GM23338 (cell line): ENCODE measurements around the gene XRCC4. TPM values are rescaled to one million over a fixed set of nuclear protein-coding genes. Genes with fewer than 3 reads are reported as not detected.

Source experiments
- ATAC-seq: fragments of 200-7000 bp; cut with Tn5 transposase; 3 replicates; pipeline ENCODE4 v1.9.1; 2020
- DNase-seq: peaks from one replicate; pipeline ENCODE4 v3.0.0-alpha.2; 2015; ENCODE audit warnings: low spot score
- H2AFZ ChIP-seq: fragments of 200-600 bp; sonication (generic); 2 replicates; pipeline ENCODE4 v1.8.0; 2016; ENCODE audit warnings: antibody characterized with exemption, mild to moderate bottlenecking, moderate library complexity
- H3F3A ChIP-seq: fragments of 200-600 bp; sonication (generic); replicated peaks from 2 replicates; pipeline ENCODE4 v1.8.0; 2017; ENCODE audit warnings: antibody characterized with exemption, mixed run types, low read depth
- H3K27ac ChIP-seq: fragments of 200-600 bp; sonication (generic); 2 replicates; pipeline ENCODE4 v1.6.1; 2016; ENCODE audit warnings: low read depth
- H3K27me3 ChIP-seq: fragments of 200-600 bp; sonication (generic); 2 replicates; pipeline ENCODE4 v1.8.0; 2016; ENCODE audit warnings: mild to moderate bottlenecking, mixed run types, moderate library complexity; ENCODE audit not compliant: insufficient read depth
- H3K36me3 ChIP-seq: fragments of 200-600 bp; sonication (generic); 2 replicates; pipeline ENCODE4 v1.8.0; 2016; ENCODE audit warnings: mild to moderate bottlenecking; ENCODE audit not compliant: insufficient read depth
- H3K4me1 ChIP-seq: fragments of 200-600 bp; sonication (generic); 2 replicates; pipeline ENCODE4 v1.8.0; 2016; ENCODE audit warnings: mild to moderate bottlenecking, moderate library complexity; ENCODE audit not compliant: insufficient read depth
- H3K4me2 ChIP-seq: fragments of 200-600 bp; sonication (generic); 2 replicates; pipeline ENCODE4 v1.7.1; 2017; ENCODE audit warnings: mixed run types
- H3K4me3 ChIP-seq: fragments of 200-600 bp; sonication (generic); 2 replicates; pipeline ENCODE4 v1.6.1; 2016; ENCODE audit warnings: mixed run types
- H3K79me2 ChIP-seq: fragments of 200-600 bp; sonication (generic); replicated peaks from 2 replicates; pipeline ENCODE4 v1.8.0; 2017; ENCODE audit warnings: mild to moderate bottlenecking; ENCODE audit not compliant: insufficient read depth
- H3K9me2 ChIP-seq: fragments of 200-600 bp; sonication (generic); 2 replicates; pipeline ENCODE4 v1.8.0; 2017; ENCODE audit not compliant: insufficient read depth
- H4K20me1 ChIP-seq: fragments of 200-600 bp; sonication (generic); replicated peaks from 2 replicates; pipeline ENCODE4 v1.8.0; 2017; ENCODE audit warnings: mild to moderate bottlenecking; ENCODE audit not compliant: insufficient read depth
- H3K27ac Mint-ChIP-seq: 2 replicates; pipeline ENCODE4 v1.8.0; 2020; ENCODE audit warnings: inconsistent platforms, mild to moderate bottlenecking, moderate library complexity, mixed read lengths
- H3K27me3 Mint-ChIP-seq: 3 replicates; pipeline ENCODE4 v1.8.0; 2022; ENCODE audit warnings: low read depth, mild to moderate bottlenecking, moderate library complexity, mixed read lengths, inconsistent platforms; ENCODE audit not compliant: insufficient read depth, poor library complexity
- H3K36me3 Mint-ChIP-seq: 3 replicates; pipeline ENCODE4 v1.8.0; 2021; ENCODE audit warnings: low read depth, mild to moderate bottlenecking, inconsistent platforms, moderate library complexity, mixed read lengths
- H3K4me1 Mint-ChIP-seq: 3 replicates; pipeline ENCODE4 v1.8.0; 2020; ENCODE audit warnings: mild to moderate bottlenecking, inconsistent platforms, mixed read lengths
- H3K4me3 Mint-ChIP-seq: 3 replicates; pipeline ENCODE4 v1.8.0; 2021; ENCODE audit warnings: moderate library complexity, mild to moderate bottlenecking, inconsistent platforms, mixed read lengths
- H3K9me3 Mint-ChIP-seq: 3 replicates; pipeline ENCODE4 v1.8.0; 2020; ENCODE audit warnings: moderate library complexity, mild to moderate bottlenecking, inconsistent platforms, mixed read lengths
- CREB1 ChIP-seq: fragments of 250-450 bp; sonication (Bioruptor Pico); IDR thresholded peaks from 2 replicates; pipeline ENCODE4 v1.5.0; 2020; ENCODE audit warnings: low read depth, mild to moderate bottlenecking, moderate library complexity
- EZH2 ChIP-seq: fragments of 200-600 bp; sonication (generic); IDR thresholded peaks from one replicate; pipeline ENCODE4 v1.8.0; 2017; ENCODE audit warnings: antibody characterized with exemption, mild to moderate bottlenecking, low read depth; ENCODE audit not compliant: unreplicated experiment
- EZH2phosphoT487 ChIP-seq: fragments of 200-600 bp; sonication (generic); IDR thresholded peaks from one replicate; pipeline ENCODE4 v1.8.1; 2018; ENCODE audit warnings: antibody characterized with exemption; ENCODE audit not compliant: unreplicated experiment
- NANOG ChIP-seq: IDR thresholded peaks from 2 replicates; pipeline ENCODE4 v1.6.1; 2016; ENCODE audit warnings: antibody characterized with exemption, borderline replicate concordance
- POLR2AphosphoS5 ChIP-seq: IDR thresholded peaks from 2 replicates; pipeline ENCODE4 v1.6.1; 2016; ENCODE audit warnings: antibody characterized with exemption, low read depth
- STAT1 ChIP-seq: IDR thresholded peaks from one replicate; pipeline ENCODE4 v1.6.1; 2016; ENCODE audit warnings: antibody characterized with exemption; ENCODE audit not compliant: unreplicated experiment
- ZNF331 ChIP-seq: fragments of 250-450 bp; sonication (Bioruptor Pico); IDR thresholded peaks from 2 replicates; pipeline ENCODE4 v1.5.0; 2020; ENCODE audit warnings: low read depth, mild to moderate bottlenecking, moderate library complexity
- polyA plus RNA-seq: library from polyadenylated mRNA; unstranded; fragments of >200 nt; fragmentation: Nextera tagmentation; extraction: Ambion mirVana; gene quantifications from 2 replicates; pipeline ENCODE4 v1.2.1, GENCODE V29; 2016
- total RNA-seq: library from RNA; depleted of rRNA; stranded (reverse); fragments of >200 nt; shearing (Covaris generic); gene quantifications from 2 replicates; pipeline ENCODE4 v1.2.3, GENCODE V29; 2014
- TF ChIP-seq, protein P1 (sequence below): fragments of 250-450 bp; sonication (Bioruptor Pico); IDR thresholded peaks from 2 replicates; pipeline ENCODE4 v1.5.0; 2020; ENCODE audit warnings: mild to moderate bottlenecking, moderate library complexity
- TF ChIP-seq, protein P2 (sequence below), 2 experiments: fragments of 200-600 bp in 1 of 2; sonication (generic) in 1 of 2; conservative IDR thresholded peaks; 2 replicates each; pipeline versions ENCODE4 v1.5.1 to v1.6.1; 2016 to 2017; ENCODE audit warnings: antibody characterized with exemption in 2 of 2, low read depth in 2 of 2, mild to moderate bottlenecking in 2 of 2, moderate library complexity in 1 of 2
- TF ChIP-seq, protein P3 (sequence below): IDR thresholded peaks from 2 replicates; pipeline ENCODE4 v1.6.1; 2016; ENCODE audit warnings: antibody characterized with exemption

XRCC4 gene
- total and polyA plus RNA-seq, 2 experiments from 2014 or later, result 11.5 to 22.4 TPM

DNA sequence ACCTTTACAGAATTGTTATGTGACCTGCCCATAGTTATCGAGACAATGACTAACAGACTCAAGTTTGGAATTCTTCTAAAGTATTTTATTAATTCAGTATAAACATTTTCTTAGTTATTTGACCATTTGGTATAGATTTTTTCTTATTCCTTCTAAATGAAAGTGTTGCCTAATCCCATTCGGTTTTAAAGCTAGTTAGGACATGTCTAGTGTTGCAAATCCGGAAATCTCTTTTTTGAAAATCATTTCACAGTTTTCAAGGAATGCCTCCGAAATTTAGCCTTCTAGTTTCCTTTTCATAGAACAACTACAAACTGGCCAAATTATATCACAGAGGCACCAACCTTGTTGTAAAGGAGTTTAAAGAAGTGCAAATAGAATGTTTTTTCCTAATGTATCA is 171.8 kb downstream of the XRCC4 start:
- no peaks in the 10 kb centered on the region for H3K79me2 ChIP-seq
- no peak overlapping the region for H3K27ac ChIP-seq
- TF ChIP-seq, protein P1, sequence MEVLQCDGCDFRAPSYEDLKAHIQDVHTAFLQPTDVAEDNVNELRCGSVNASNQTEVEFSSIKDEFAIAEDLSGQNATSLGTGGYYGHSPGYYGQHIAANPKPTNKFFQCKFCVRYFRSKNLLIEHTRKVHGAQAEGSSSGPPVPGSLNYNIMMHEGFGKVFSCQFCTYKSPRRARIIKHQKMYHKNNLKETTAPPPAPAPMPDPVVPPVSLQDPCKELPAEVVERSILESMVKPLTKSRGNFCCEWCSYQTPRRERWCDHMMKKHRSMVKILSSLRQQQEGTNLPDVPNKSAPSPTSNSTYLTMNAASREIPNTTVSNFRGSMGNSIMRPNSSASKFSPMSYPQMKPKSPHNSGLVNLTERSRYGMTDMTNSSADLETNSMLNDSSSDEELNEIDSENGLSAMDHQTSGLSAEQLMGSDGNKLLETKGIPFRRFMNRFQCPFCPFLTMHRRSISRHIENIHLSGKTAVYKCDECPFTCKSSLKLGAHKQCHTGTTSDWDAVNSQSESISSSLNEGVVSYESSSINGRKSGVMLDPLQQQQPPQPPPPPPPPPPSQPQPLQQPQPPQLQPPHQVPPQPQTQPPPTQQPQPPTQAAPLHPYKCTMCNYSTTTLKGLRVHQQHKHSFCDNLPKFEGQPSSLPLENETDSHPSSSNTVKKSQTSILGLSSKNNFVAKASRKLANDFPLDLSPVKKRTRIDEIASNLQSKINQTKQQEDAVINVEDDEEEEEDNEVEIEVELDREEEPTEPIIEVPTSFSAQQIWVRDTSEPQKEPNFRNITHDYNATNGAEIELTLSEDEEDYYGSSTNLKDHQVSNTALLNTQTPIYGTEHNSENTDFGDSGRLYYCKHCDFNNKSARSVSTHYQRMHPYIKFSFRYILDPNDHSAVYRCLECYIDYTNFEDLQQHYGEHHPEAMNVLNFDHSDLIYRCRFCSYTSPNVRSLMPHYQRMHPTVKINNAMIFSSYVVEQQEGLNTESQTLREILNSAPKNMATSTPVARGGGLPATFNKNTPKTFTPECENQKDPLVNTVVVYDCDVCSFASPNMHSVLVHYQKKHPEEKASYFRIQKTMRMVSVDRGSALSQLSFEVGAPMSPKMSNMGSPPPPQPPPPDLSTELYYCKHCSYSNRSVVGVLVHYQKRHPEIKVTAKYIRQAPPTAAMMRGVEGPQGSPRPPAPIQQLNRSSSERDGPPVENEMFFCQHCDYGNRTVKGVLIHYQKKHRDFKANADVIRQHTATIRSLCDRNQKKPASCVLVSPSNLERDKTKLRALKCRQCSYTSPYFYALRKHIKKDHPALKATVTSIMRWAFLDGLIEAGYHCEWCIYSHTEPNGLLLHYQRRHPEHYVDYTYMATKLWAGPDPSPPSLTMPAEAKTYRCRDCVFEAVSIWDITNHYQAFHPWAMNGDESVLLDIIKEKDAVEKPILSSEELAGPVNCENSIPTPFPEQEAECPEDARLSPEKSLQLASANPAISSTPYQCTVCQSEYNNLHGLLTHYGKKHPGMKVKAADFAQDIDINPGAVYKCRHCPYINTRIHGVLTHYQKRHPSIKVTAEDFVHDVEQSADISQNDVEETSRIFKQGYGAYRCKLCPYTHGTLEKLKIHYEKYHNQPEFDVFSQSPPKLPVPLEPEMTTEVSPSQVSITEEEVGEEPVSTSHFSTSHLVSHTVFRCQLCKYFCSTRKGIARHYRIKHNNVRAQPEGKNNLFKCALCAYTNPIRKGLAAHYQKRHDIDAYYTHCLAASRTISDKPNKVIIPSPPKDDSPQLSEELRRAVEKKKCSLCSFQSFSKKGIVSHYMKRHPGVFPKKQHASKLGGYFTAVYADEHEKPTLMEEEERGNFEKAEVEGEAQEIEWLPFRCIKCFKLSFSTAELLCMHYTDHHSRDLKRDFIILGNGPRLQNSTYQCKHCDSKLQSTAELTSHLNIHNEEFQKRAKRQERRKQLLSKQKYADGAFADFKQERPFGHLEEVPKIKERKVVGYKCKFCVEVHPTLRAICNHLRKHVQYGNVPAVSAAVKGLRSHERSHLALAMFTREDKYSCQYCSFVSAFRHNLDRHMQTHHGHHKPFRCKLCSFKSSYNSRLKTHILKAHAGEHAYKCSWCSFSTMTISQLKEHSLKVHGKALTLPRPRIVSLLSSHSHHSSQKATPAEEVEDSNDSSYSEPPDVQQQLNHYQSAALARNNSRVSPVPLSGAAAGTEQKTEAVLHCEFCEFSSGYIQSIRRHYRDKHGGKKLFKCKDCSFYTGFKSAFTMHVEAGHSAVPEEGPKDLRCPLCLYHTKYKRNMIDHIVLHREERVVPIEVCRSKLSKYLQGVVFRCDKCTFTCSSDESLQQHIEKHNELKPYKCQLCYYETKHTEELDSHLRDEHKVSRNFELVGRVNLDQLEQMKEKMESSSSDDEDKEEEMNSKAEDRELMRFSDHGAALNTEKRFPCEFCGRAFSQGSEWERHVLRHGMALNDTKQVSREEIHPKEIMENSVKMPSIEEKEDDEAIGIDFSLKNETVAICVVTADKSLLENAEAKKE (CRISPR knock-in tag), result no peak
- TF ChIP-seq, protein P2, sequence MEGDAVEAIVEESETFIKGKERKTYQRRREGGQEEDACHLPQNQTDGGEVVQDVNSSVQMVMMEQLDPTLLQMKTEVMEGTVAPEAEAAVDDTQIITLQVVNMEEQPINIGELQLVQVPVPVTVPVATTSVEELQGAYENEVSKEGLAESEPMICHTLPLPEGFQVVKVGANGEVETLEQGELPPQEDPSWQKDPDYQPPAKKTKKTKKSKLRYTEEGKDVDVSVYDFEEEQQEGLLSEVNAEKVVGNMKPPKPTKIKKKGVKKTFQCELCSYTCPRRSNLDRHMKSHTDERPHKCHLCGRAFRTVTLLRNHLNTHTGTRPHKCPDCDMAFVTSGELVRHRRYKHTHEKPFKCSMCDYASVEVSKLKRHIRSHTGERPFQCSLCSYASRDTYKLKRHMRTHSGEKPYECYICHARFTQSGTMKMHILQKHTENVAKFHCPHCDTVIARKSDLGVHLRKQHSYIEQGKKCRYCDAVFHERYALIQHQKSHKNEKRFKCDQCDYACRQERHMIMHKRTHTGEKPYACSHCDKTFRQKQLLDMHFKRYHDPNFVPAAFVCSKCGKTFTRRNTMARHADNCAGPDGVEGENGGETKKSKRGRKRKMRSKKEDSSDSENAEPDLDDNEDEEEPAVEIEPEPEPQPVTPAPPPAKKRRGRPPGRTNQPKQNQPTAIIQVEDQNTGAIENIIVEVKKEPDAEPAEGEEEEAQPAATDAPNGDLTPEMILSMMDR (conservative IDR thresholded peaks at IDR 0.05; ENCODE audit: low read depth in 2 of 2), result no peak
- TF ChIP-seq POLR2AphosphoS5 (no peak), CREB1 (CRISPR knock-in tag) (no peak), NANOG (no peak), STAT1 (no peak), EZH2 (no peak), ZNF331 (no peak), EZH2phosphoT487 (no peak)
- TF ChIP-seq, protein P3, sequence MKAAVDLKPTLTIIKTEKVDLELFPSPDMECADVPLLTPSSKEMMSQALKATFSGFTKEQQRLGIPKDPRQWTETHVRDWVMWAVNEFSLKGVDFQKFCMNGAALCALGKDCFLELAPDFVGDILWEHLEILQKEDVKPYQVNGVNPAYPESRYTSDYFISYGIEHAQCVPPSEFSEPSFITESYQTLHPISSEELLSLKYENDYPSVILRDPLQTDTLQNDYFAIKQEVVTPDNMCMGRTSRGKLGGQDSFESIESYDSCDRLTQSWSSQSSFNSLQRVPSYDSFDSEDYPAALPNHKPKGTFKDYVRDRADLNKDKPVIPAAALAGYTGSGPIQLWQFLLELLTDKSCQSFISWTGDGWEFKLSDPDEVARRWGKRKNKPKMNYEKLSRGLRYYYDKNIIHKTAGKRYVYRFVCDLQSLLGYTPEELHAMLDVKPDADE, result no peak
- no peaks in the 10 kb centered on the region for H3K27me3 ChIP-seq
- ATAC-seq (no peak), DNase-seq (no peak)
- H3K27ac Mint-ChIP-seq, result no peak overlapping the region
- no peak overlapping the region for H3K4me3 ChIP-seq
- no peaks in the 10 kb centered on the region for H4K20me1 ChIP-seq
- no peaks in the 10 kb centered on the region; the same call in 2 of the 3 replicates for H3K36me3 Mint-ChIP-seq
- peaks cover 1% of the 10 kb centered on the region for H3K4me1 Mint-ChIP-seq
- no peaks in the 10 kb centered on the region for H3K27me3 Mint-ChIP-seq
- no peaks in the 10 kb centered on the region for H3K36me3 ChIP-seq
- no peaks in the 10 kb centered on the region for H3K9me2 ChIP-seq
- H3K4me3 Mint-ChIP-seq, result no peak overlapping the region
- no peak overlapping the region for H3K4me2 ChIP-seq
- H3K9me3 Mint-ChIP-seq, result no peaks in the 10 kb centered on the region
- no peaks in the 10 kb centered on the region for H3F3A ChIP-seq
- no peaks in the 10 kb centered on the region; the same call in 1 of the 2 replicates for H3K4me1 ChIP-seq
- H2AFZ ChIP-seq, result no peak overlapping the region
